HepG2 (cell line): Measurements from ENCODE around the gene ANKS1B. TPM values are rescaled to one million over a fixed set of nuclear protein-coding genes. Genes with fewer than 3 reads are reported as not detected.

Experiments
- ATAC-seq: fragments of 200-7000 bp; cut with Tn5 transposase; 3 replicates; pipeline ENCODE4 v1.9.1; 2020; ENCODE audit warnings: mild to moderate bottlenecking, moderate library complexity
- BruUV-seq: library from RNA; stranded (reverse); fragments of 400-500 nt; replicated peaks from 2 replicates; lab custom pipeline; 2021; lab: Mats Ljungman, UMichigan
- CTCF ChIA-PET: fragments of 300-600 bp; formaldehyde crosslinking; extraction: SDS; loops from one replicate; lab custom pipeline; 2021; ENCODE audit warnings: low total read pairs, inconsistent platforms, low intra/inter-chr PET ratio; lab: Yijun Ruan, JAX
- POLR2A ChIA-PET: fragments of 350-600 bp; sonication (Branson Sonifier 250); formaldehyde crosslinking; loops from one replicate; lab custom pipeline; 2020; ENCODE audit warnings: antibody characterized with exemption, inconsistent platforms; lab: Yijun Ruan, JAX
- DNase-seq: peaks from one replicate; pipeline ENCODE4 v3.0.0-alpha.2; 2015; ENCODE audit warnings: low spot score
- FAIRE-seq: peaks from 3 replicates; lab custom pipeline; 2011; peaks lifted over from hg19 to GRCh38; lab: Jason Lieb, UNC
- H2AFZ ChIP-seq: one replicate; pipeline ENCODE4 v1.6.1; 2011; ENCODE audit warnings: low read length, inconsistent platforms
- H3K27ac ChIP-seq: fragments of 300-600 bp; 3 replicates; pipeline ENCODE4 v1.8.0; 2011; ENCODE audit warnings: mixed run types, mild to moderate bottlenecking, mixed read lengths, low read length, inconsistent platforms; ENCODE audit not compliant: insufficient read depth; ENCODE audit errors: extremely low read length
- H3K27me3 ChIP-seq, 2 experiments: fragments of 200-600 bp in 1 of 2; 2 replicates in 1 of 2; 3 replicates in 1 of 2; pipeline versions ENCODE4 v1.6.0 to v1.8.0; 2011; ENCODE audit warnings: low read length in 2 of 2, mild to moderate bottlenecking in 2 of 2, moderate library complexity in 2 of 2, inconsistent platforms in 1 of 2; ENCODE audit not compliant: insufficient read depth in 2 of 2, control insufficient read depth in 1 of 2
- H3K36me3 ChIP-seq, 2 experiments: fragments of 200-600 bp in 1 of 2; replicated peaks in 1 of 2; 2 replicates in 1 of 2; 3 replicates in 1 of 2; pipeline versions ENCODE4 v1.5.1 to v1.8.0; 2011; ENCODE audit warnings: low read length in 2 of 2, inconsistent platforms in 1 of 2; ENCODE audit not compliant: insufficient read depth in 2 of 2, control insufficient read depth in 1 of 2
- H3K4me1 ChIP-seq: 2 replicates; pipeline ENCODE4 v1.5.1; 2012; ENCODE audit warnings: low read length, inconsistent platforms; ENCODE audit not compliant: insufficient read depth
- H3K4me2 ChIP-seq: 2 replicates; pipeline ENCODE4 v1.6.0; 2011; ENCODE audit warnings: low read depth, low read length, inconsistent platforms
- H3K4me3 ChIP-seq, 3 experiments: fragments of 200-600 bp in 1 of 3; sonication (generic), shearing (Covaris generic) in 1 of 3; replicated peaks in 1 of 3; 2 replicates each; pipeline ENCODE4 v1.5.1; 2011 to 2016; ENCODE audit warnings: low read length in 3 of 3, inconsistent platforms in 2 of 3, low read depth in 2 of 3, mild to moderate bottlenecking in 2 of 3, control low read depth in 1 of 3, mixed read lengths in 1 of 3; ENCODE audit not compliant: insufficient read depth in 1 of 3
- H3K79me2 ChIP-seq: one replicate; pipeline ENCODE4 v1.6.1; 2011; ENCODE audit warnings: low read length, inconsistent platforms; ENCODE audit not compliant: insufficient read depth
- H3K9ac ChIP-seq: 2 replicates; pipeline ENCODE4 v1.6.0; 2011; ENCODE audit warnings: mild to moderate bottlenecking, low read depth, low read length, inconsistent platforms; ENCODE audit not compliant: insufficient read depth
- H3K9me3 ChIP-seq: 2 replicates; pipeline ENCODE4 v1.5.1; 2012; ENCODE audit warnings: mild to moderate bottlenecking, low read length
- H4K20me1 ChIP-seq: 2 replicates; pipeline ENCODE4 v1.6.0; 2011; ENCODE audit warnings: inconsistent platforms, mild to moderate bottlenecking, low read length, moderate library complexity; ENCODE audit not compliant: insufficient read depth
- MAFK ChIP-seq, 2 experiments: IDR thresholded peaks in 1 of 2; conservative IDR thresholded peaks in 1 of 2; 2 replicates each; pipeline ENCODE4 v1.6.1; 2011; ENCODE audit warnings: improper control_type of control experiment in 2 of 2, low read length in 2 of 2
- MTA3 ChIP-seq: sonication (generic); formaldehyde crosslinking; IDR thresholded peaks from 2 replicates; pipeline ENCODE4 v1.4.0; 2020; ENCODE audit warnings: missing genetic modification reagents
- WGBS: methylation state at CpG from one replicate; pipeline ENCODE4 v1.1.6; 2017; ENCODE audit warnings: low lambda C conversion rate; 5-methylcytosine and 5-hydroxymethylcytosine counted together
- in situ Hi-C: cut with HindIII; loops from 2 replicates; pipeline ENCODE4 v1.10.0; 2017; ENCODE audit warnings: low pct_unique_long_range_greater_than_20kb; ENCODE audit not compliant: extremely low pct_ligation_motif_present
- intact Hi-C: fragments of 100-400 bp; cut with micrococcal nuclease; formaldehyde crosslinking; loops from one replicate; pipeline ENCODE4 v1.10.0; 2022; ENCODE audit not compliant: unreplicated experiment
- polyA plus RNA-seq, 8 experiments: library from polyadenylated mRNA; depleted of rRNA in 3 of 8; stranded (reverse) in 7 of 8; unstranded in 1 of 8; fragments of >200 nt; fragmentation: Illumina TruSeq in 4 of 8; extraction: Trizol in 4 of 8; gene quantifications; 2 replicates each; pipeline versions ENCODE4 v1.2.1 to v1.2.3, GENCODE V29; 2011 to 2016; ENCODE audit warnings: low read depth in 4 of 8, missing spikeins in 1 of 8, mixed read lengths in 1 of 8; ENCODE audit not compliant: insufficient read depth in 1 of 8
- total RNA-seq, 5 experiments: library from RNA; depleted of rRNA; stranded (reverse); fragments of >200 nt; fragmentation: Illumina TruSeq; extraction: Trizol; gene quantifications; 2 replicates each; pipeline ENCODE4 v1.2.3, GENCODE V29; 2016; ENCODE audit warnings: low read depth in 1 of 5
- TF ChIP-seq, protein P1 (sequence below): sonication (generic); formaldehyde crosslinking; IDR thresholded peaks from 2 replicates; pipeline ENCODE4 v1.8.0; 2022; ENCODE audit warnings: low read depth, missing genetic modification reagents
- TF ChIP-seq, protein P2 (sequence below): sonication (generic); formaldehyde crosslinking; IDR thresholded peaks from 2 replicates; pipeline ENCODE4 v1.4.0; 2020; ENCODE audit warnings: missing genetic modification reagents

ANKS1B gene
- total and polyA plus RNA-seq, 2 of the 13 experiments (the other 11 are each of a cell fraction or from before 2014, with no cell fraction given) = 0.15 TPM; not detected in 1

- Histone ChIP-seq H3K27ac (no peak overlapping the region), H3K9me3 (no peaks in the 10 kb centered on the region), H4K20me1 (no peaks in the 10 kb centered on the region), H3K36me3 (no peaks in the 10 kb centered on the region), H3K9ac (no peak overlapping the region), H3K4me1 (0 out of 2 replicates have a peak, but pooled peaks cover 8% of the 10 kb centered on the region), H3K4me3 (no peak overlapping the region), H3K79me2 (no peaks in the 10 kb centered on the region), H3K27me3 (peaks cover 0 to 2% of the 10 kb centered on the region in 2 experiments; a peak in 1 of 5 replicates), H3K4me2 (no peak overlapping the region), H2AFZ (no peak overlapping the region)
- FAIRE-seq (no peak), DNase-seq (no peak), ATAC-seq (no peak)
- ChIA-PET POLR2A (no interaction called here), CTCF (no interaction called here)
- 51% methylated on average over 3 of the region's 3 CpGs for WGBS
- no TSS peak for BruUV-seq
- TF ChIP-seq, protein P1, sequence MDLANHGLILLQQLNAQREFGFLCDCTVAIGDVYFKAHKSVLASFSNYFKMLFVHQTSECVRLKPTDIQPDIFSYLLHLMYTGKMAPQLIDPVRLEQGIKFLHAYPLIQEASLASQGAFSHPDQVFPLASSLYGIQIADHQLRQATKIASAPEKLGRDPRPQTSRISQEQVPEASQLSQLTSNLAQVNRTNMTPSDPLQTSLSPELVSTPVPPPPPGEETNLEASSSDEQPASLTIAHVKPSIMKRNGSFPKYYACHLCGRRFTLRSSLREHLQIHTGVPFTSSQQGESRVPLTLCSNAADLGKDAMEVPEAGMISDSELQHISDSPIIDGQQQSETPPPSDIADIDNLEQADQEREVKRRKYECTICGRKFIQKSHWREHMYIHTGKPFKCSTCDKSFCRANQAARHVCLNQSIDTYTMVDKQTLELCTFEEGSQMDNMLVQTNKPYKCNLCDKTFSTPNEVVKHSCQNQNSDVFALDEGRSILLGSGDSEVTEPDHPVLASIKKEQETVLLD (CRISPR knock-in tag) = no peak
- TF ChIP-seq MTA3 (CRISPR knock-in tag) (no peak), MAFK (conservative IDR thresholded peaks at IDR 0.05 in 1 of 2, IDR thresholded peaks at IDR 0.05 in 1 of 2; ENCODE audit: low read length in 2 of 2) (no peak)
- TF ChIP-seq, protein P2, sequence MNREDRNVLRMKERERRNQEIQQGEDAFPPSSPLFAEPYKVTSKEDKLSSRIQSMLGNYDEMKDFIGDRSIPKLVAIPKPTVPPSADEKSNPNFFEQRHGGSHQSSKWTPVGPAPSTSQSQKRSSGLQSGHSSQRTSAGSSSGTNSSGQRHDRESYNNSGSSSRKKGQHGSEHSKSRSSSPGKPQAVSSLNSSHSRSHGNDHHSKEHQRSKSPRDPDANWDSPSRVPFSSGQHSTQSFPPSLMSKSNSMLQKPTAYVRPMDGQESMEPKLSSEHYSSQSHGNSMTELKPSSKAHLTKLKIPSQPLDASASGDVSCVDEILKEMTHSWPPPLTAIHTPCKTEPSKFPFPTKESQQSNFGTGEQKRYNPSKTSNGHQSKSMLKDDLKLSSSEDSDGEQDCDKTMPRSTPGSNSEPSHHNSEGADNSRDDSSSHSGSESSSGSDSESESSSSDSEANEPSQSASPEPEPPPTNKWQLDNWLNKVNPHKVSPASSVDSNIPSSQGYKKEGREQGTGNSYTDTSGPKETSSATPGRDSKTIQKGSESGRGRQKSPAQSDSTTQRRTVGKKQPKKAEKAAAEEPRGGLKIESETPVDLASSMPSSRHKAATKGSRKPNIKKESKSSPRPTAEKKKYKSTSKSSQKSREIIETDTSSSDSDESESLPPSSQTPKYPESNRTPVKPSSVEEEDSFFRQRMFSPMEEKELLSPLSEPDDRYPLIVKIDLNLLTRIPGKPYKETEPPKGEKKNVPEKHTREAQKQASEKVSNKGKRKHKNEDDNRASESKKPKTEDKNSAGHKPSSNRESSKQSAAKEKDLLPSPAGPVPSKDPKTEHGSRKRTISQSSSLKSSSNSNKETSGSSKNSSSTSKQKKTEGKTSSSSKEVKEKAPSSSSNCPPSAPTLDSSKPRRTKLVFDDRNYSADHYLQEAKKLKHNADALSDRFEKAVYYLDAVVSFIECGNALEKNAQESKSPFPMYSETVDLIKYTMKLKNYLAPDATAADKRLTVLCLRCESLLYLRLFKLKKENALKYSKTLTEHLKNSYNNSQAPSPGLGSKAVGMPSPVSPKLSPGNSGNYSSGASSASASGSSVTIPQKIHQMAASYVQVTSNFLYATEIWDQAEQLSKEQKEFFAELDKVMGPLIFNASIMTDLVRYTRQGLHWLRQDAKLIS (CRISPR knock-in tag) = no peak
- intact Hi-C loops (no loop called here), in situ Hi-C loops (no loop called here)
Measured at GRCh38 chr12:98821866-98822265, 1162.9 kb downstream of the ANKS1B start.
